Mesendoderm (in vitro differentiated cells): ENCODE data around the gene AKAP12. TPM values are rescaled to one million over a fixed set of nuclear protein-coding genes. Genes with fewer than 3 reads are reported as not detected.

ENCODE experiments used
- DNase-seq: peaks from one replicate; pipeline ENCODE4 v3.0.0; 2013
- H2AK5ac ChIP-seq: 2 replicates; pipeline ENCODE4 v1.6.1; 2013; ENCODE audit warnings: low read length, inconsistent platforms
- H2BK120ac ChIP-seq: 2 replicates; pipeline ENCODE4 v1.6.1; 2013; ENCODE audit warnings: low read depth, mild to moderate bottlenecking, low read length, moderate library complexity, mixed read lengths
- H2BK15ac ChIP-seq: replicated peaks from 2 replicates; pipeline ENCODE4 v1.6.1; 2013; ENCODE audit warnings: low read depth, mild to moderate bottlenecking, moderate library complexity
- H2BK5ac ChIP-seq: 2 replicates; pipeline ENCODE4 v1.6.1; 2013; ENCODE audit warnings: low read length, inconsistent platforms
- H3K18ac ChIP-seq: 2 replicates; pipeline ENCODE4 v1.6.1; 2013; ENCODE audit warnings: mild to moderate bottlenecking, low read length, mixed read lengths
- H3K23ac ChIP-seq: one replicate; pipeline ENCODE4 v1.6.1; 2013; ENCODE audit warnings: low read length
- H3K27ac ChIP-seq: 2 replicates; pipeline ENCODE4 v1.5.1; 2013; ENCODE audit warnings: low read depth, mild to moderate bottlenecking, inconsistent platforms, low read length, moderate library complexity
- H3K27me3 ChIP-seq: 2 replicates; pipeline ENCODE4 v1.6.1; 2013; ENCODE audit warnings: low read length, control low read depth, mild to moderate bottlenecking, inconsistent platforms; ENCODE audit not compliant: insufficient read depth, poor library complexity
- H3K36me3 ChIP-seq: 2 replicates; pipeline ENCODE4 v1.6.1; 2013; ENCODE audit warnings: low read length, inconsistent platforms; ENCODE audit not compliant: control insufficient read depth, insufficient read depth
- H3K4ac ChIP-seq: one replicate; pipeline ENCODE4 v1.6.1; 2013; ENCODE audit warnings: low read depth, mild to moderate bottlenecking, low read length, moderate library complexity
- H3K4me1 ChIP-seq: 2 replicates; pipeline ENCODE4 v1.6.1; 2013; ENCODE audit warnings: low read depth, low read length, inconsistent platforms; ENCODE audit not compliant: control insufficient read depth
- H3K4me2 ChIP-seq: 2 replicates; pipeline ENCODE4 v1.6.1; 2013; ENCODE audit warnings: low read length
- H3K4me3 ChIP-seq: 2 replicates; pipeline ENCODE4 v1.5.1; 2013; ENCODE audit warnings: mild to moderate bottlenecking, low read length
- H3K56ac ChIP-seq: one replicate; pipeline ENCODE4 v1.6.1; 2013; ENCODE audit warnings: low read length
- H3K79me1 ChIP-seq: 2 replicates; pipeline ENCODE4 v1.6.1; 2013; ENCODE audit warnings: low read length, inconsistent platforms
- H3K79me2 ChIP-seq: 2 replicates; pipeline ENCODE4 v1.6.1; 2013; ENCODE audit warnings: mild to moderate bottlenecking, low read length; ENCODE audit not compliant: control insufficient read depth, insufficient read depth
- H3K9ac ChIP-seq: 2 replicates; pipeline ENCODE4 v1.6.1; 2013; ENCODE audit warnings: low read length, inconsistent platforms
- H4K5ac ChIP-seq: one replicate; pipeline ENCODE4 v1.6.1; 2013; ENCODE audit warnings: low read length
- H4K8ac ChIP-seq: one replicate; pipeline ENCODE4 v1.6.1; 2013; ENCODE audit warnings: low read depth, mild to moderate bottlenecking, control low read depth, low read length, moderate library complexity
- WGBS: extraction: QIAGEN DNeasy Blood & Tissue Kit; methylation state at CpG from one replicate; pipeline ENCODE4 v1.1.7; 2013; ENCODE audit warnings: low lambda C conversion rate, missing lambda C conversion rate; ENCODE audit not compliant: insufficient coverage; ENCODE audit errors: extremely low coverage; 5-methylcytosine and 5-hydroxymethylcytosine counted together
- small RNA-seq: library from polyadenylated mRNA; stranded (forward); fragments of <200 nt; extraction: miRNeasy Mini kit (QIAGEN cat#:217004); gene quantifications from one replicate; pipeline ENCODE3, GENCODE V24; 2013; ENCODE audit not compliant: insufficient read depth

Gene AKAP12

GRCh38 chr6:151399679-151400078 is 159.9 kb downstream of the AKAP12 start:
- H3K36me3 ChIP-seq, result peaks cover 2% of the 10 kb centered on the region
- no CpG with 5 or more reads among the region's 3 CpGs for WGBS

DNA sequence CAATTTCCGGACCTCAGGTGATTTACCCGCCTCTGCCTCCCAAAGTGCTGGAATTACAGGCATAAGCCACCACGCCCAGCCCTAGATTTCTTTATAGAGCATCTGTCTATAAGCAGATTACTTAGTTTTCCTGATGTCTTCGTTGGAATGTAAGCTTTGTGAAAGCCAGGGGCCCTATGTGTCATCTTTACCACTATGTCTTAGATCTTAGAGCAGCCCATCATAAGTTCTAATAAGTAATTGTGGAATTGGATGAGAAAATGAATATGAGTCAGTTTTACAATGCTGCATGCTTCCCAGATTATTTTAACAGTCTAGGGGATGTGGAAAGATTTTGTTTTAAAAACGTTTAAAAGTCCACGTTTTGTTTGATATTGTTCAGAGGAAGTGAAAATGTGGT is 160.7 kb downstream of the AKAP12 start:
- Histone ChIP-seq H4K8ac (no peak overlapping the region), H2BK5ac (no peak overlapping the region), H3K18ac (no peak overlapping the region), H3K79me1 (peaks cover 3% of the 10 kb centered on the region), H3K27me3 (no peaks in the 10 kb centered on the region), H3K4me2 (no peak overlapping the region), H3K27ac (no peak overlapping the region), H2BK120ac (no peak overlapping the region), H3K4ac (no peak overlapping the region), H3K4me3 (no peak overlapping the region), H3K79me2 (peaks cover 62% of the 10 kb centered on the region), H3K23ac (no peak overlapping the region), H3K9ac (no peak overlapping the region), H3K4me1 (no peaks in the 10 kb centered on the region), H3K56ac (no peak overlapping the region), H3K36me3 (peaks cover 2% of the 10 kb centered on the region), H4K5ac (no peak overlapping the region), H2AK5ac (no peak overlapping the region), H2BK15ac (no peak overlapping the region)
- 100% methylated on average over 2 of the region's 6 CpGs for WGBS
- DNase-seq, result no peak

More at GRCh38 chr6:151399679-151400078, 159.9 kb downstream of the AKAP12 start:
- H2BK5ac ChIP-seq, result no peak overlapping the region
- H3K9ac ChIP-seq, result no peak overlapping the region
- no peaks in the 10 kb centered on the region for H3K4me1 ChIP-seq
- H2AK5ac ChIP-seq, result no peak overlapping the region
- no peak overlapping the region for H3K4ac ChIP-seq
- peaks cover 3% of the 10 kb centered on the region for H3K79me1 ChIP-seq
- no peak overlapping the region for H3K27ac ChIP-seq
- H3K56ac ChIP-seq, result no peak overlapping the region
- no peaks in the 10 kb centered on the region for H3K27me3 ChIP-seq
- H3K23ac ChIP-seq, result no peak overlapping the region
- H2BK120ac ChIP-seq, result no peak overlapping the region
- no peak overlapping the region for H4K8ac ChIP-seq
- H2BK15ac ChIP-seq, result no peak overlapping the region
- no peak overlapping the region for H3K4me3 ChIP-seq
- H4K5ac ChIP-seq, result no peak overlapping the region
- no peak overlapping the region for H3K18ac ChIP-seq
- no peak for DNase-seq
- H3K4me2 ChIP-seq, result no peak overlapping the region
- H3K79me2 ChIP-seq, result peaks cover 69% of the 10 kb centered on the region

DNA sequence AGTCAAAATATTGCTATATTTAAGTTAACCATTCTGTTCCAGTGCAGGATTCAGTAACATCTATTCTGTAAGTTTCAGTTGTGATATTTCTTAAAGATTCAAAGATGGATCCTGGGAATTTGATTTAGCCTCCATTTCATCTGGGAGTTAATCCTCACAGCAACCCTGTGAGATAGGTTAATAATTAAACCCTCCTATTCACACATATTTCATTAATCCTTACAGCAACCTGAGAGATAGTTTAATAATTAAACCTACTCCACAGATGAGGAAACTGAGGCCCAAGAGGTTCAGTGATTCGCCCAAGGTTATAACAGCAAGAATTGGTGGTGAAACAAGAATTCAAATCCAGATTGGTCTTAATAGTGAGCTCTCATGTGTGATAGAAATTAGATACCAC is 162.5 kb downstream of the AKAP12 start:
- Histone ChIP-seq H3K79me1 (peaks cover 6% of the 10 kb centered on the region), H2AK5ac (no peak overlapping the region)

GRCh38 chr6:151403919-151404308 is 164.1 kb downstream of the AKAP12 start:
- Histone ChIP-seq H3K36me3 (no peaks in the 10 kb centered on the region), H3K18ac (no peak overlapping the region)

More for the DNA sequence above, 162.5 kb downstream of the AKAP12 start:
- Histone ChIP-seq H3K27ac (no peak overlapping the region), H4K8ac (no peak overlapping the region), H3K36me3 (peaks cover 2% of the 10 kb centered on the region), H3K79me2 (peaks cover 49% of the 10 kb centered on the region), H3K27me3 (no peaks in the 10 kb centered on the region), H2BK15ac (no peak overlapping the region), H3K9ac (no peak overlapping the region), H2BK5ac (no peak overlapping the region), H3K4me2 (no peak overlapping the region), H3K4ac (no peak overlapping the region), H3K56ac (no peak overlapping the region), H3K23ac (no peak overlapping the region), H4K5ac (no peak overlapping the region), H3K18ac (no peak overlapping the region), H3K4me3 (no peak overlapping the region), H2BK120ac (no peak overlapping the region), H3K4me1 (no peaks in the 10 kb centered on the region)
- no CpG with 5 or more reads among the region's 1 CpG for WGBS
- no peak for DNase-seq

More at GRCh38 chr6:151403919-151404308, 164.1 kb downstream of the AKAP12 start:
- Histone ChIP-seq H3K79me2 (peaks cover 33% of the 10 kb centered on the region), H2AK5ac (no peak overlapping the region), H4K8ac (no peak overlapping the region), H2BK5ac (no peak overlapping the region), H2BK120ac (no peak overlapping the region), H3K27me3 (no peaks in the 10 kb centered on the region), H3K4me3 (no peak overlapping the region), H3K27ac (no peak overlapping the region), H3K9ac (no peak overlapping the region), H4K5ac (no peak overlapping the region), H3K23ac (no peak overlapping the region), H2BK15ac (no peak overlapping the region), H3K4ac (no peak overlapping the region), H3K4me1 (no peaks in the 10 kb centered on the region), H3K56ac (no peak overlapping the region), H3K79me1 (peaks cover 2% of the 10 kb centered on the region), H3K4me2 (no peak overlapping the region)
- 100% methylated on average over 1 of the region's 4 CpGs for WGBS
- no peak for DNase-seq

Small RNA genes lying within 50 kb of the gene (small RNA-seq; reads per million reads assigned to genes)
- gene RF00019 (not detected), gene RNU6-1247P (not detected), gene RNU6-300P (not detected), gene RNY4P20 (1.1 reads per million)
